Neural progenitor cell (in vitro differentiated cells): Measurements from ENCODE around the gene SLC35F3. TPM values are rescaled to one million over a fixed set of nuclear protein-coding genes. Genes with fewer than 3 reads are reported as not detected.
"Not testable (repeated sequence)": the region's sequence is repeated elsewhere in the genome, so short reads cannot be mapped to it uniquely, and the experiment has no call there.

Source experiments
- DNase-seq: peaks from one replicate; pipeline ENCODE4 v3.0.0-alpha.2; 2016; ENCODE audit warnings: low spot score
- H2AFZ ChIP-seq: fragments of 200-600 bp; sonication (generic); replicated peaks from 2 replicates; pipeline ENCODE4 v1.6.1; 2016; ENCODE audit warnings: antibody characterized with exemption
- H3F3A ChIP-seq: fragments of 200-600 bp; sonication (generic); 2 replicates; pipeline ENCODE4 v1.6.1; 2016; ENCODE audit warnings: antibody characterized with exemption, low read depth
- H3K27ac ChIP-seq: fragments of 200-600 bp; sonication (generic); 2 replicates; pipeline ENCODE4 v1.5.1; 2016; ENCODE audit warnings: mild to moderate bottlenecking
- H3K27me3 ChIP-seq: fragments of 200-600 bp; sonication (generic); 2 replicates; pipeline ENCODE4 v1.6.1; 2016; ENCODE audit warnings: mild to moderate bottlenecking, moderate library complexity
- H3K36me3 ChIP-seq: fragments of 200-600 bp; sonication (generic); 2 replicates; pipeline ENCODE4 v1.5.1; 2016
- H3K4me1 ChIP-seq: fragments of 200-600 bp; sonication (generic); 2 replicates; pipeline ENCODE4 v1.6.1; 2016; ENCODE audit warnings: mixed run types
- H3K4me2 ChIP-seq: fragments of 200-600 bp; sonication (generic); 2 replicates; pipeline ENCODE4 v1.6.1; 2016
- H3K4me3 ChIP-seq: fragments of 200-600 bp; sonication (generic); 2 replicates; pipeline ENCODE4 v1.5.1; 2016
- H3K79me2 ChIP-seq: fragments of 200-600 bp; sonication (generic); 2 replicates; pipeline ENCODE4 v1.6.1; 2016; ENCODE audit warnings: low read depth
- H3K9ac ChIP-seq: fragments of 200-600 bp; sonication (generic); 2 replicates; pipeline ENCODE4 v1.6.1; 2016
- H3K9me3 ChIP-seq: fragments of 200-600 bp; sonication (generic); 2 replicates; pipeline ENCODE4 v1.5.1; 2016; ENCODE audit warnings: low read depth
- H4K20me1 ChIP-seq: fragments of 200-600 bp; sonication (generic); 2 replicates; pipeline ENCODE4 v1.6.1; 2016; ENCODE audit warnings: low read depth
- H3K27ac Mint-ChIP-seq: 3 replicates; pipeline ENCODE4 v1.8.0; 2021; ENCODE audit warnings: mixed read lengths
- H3K27me3 Mint-ChIP-seq: 2 replicates; pipeline ENCODE4 v1.8.0; 2022; ENCODE audit warnings: low read depth, mild to moderate bottlenecking, inconsistent platforms, moderate library complexity, mixed read lengths; ENCODE audit not compliant: insufficient read depth
- H3K36me3 Mint-ChIP-seq: 3 replicates; pipeline ENCODE4 v1.8.0; 2021; ENCODE audit warnings: mixed read lengths
- H3K4me1 Mint-ChIP-seq: 3 replicates; pipeline ENCODE4 v1.8.0; 2021; ENCODE audit warnings: mixed read lengths
- H3K4me3 Mint-ChIP-seq: 3 replicates; pipeline ENCODE4 v1.8.0; 2021; ENCODE audit warnings: mild to moderate bottlenecking, moderate library complexity, mixed read lengths
- H3K9me3 Mint-ChIP-seq: 3 replicates; pipeline ENCODE4 v1.8.0; 2020; ENCODE audit warnings: mixed read lengths
- CTCF ChIP-seq: fragments of 200-600 bp; sonication (generic); IDR thresholded peaks from 2 replicates; pipeline ENCODE4 v1.5.1; 2017; ENCODE audit warnings: antibody characterized with exemption, mild to moderate bottlenecking
- EZH2 ChIP-seq: fragments of 200-600 bp; sonication (generic); IDR thresholded peaks from 2 replicates; pipeline ENCODE4 v1.6.1; 2017; ENCODE audit warnings: antibody characterized with exemption, mild to moderate bottlenecking, moderate library complexity
- EZH2phosphoT487 ChIP-seq: fragments of 200-600 bp; sonication (generic); IDR thresholded peaks from 2 replicates; pipeline ENCODE4 v1.6.1; 2017; ENCODE audit warnings: antibody characterized with exemption
- total RNA-seq: library from RNA; depleted of rRNA; stranded (reverse); fragments of >200 nt; gene quantifications from 2 replicates; pipeline ENCODE4 v1.2.3, GENCODE V29; 2015; ENCODE audit warnings: low replicate concordance

The SLC35F3 gene
- total RNA-seq, 1 donor from 2014 or later, result 0.79 TPM

DNA sequence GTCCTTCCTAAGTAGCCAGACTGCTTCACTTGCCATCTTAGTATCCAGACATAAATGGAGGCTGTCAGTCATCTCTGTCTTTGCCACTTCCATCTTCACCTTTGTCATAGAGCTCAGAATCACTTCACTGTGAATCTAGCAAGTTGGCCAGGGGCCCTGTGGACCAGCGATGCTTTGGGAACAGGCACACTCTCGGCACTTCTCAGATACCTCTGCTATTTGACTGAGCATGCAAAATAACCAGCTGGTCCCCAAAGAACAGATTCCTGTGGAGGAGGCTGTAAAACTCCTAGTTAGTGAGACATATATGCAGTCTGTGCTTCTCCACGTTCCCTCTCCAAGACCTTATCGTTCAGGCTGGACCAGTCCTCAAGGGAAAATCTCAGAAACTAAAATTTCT lies 392.0 kb downstream of the SLC35F3 start:
- Histone ChIP-seq H3K79me2 (no peaks in the 10 kb centered on the region), H3K27ac (no peak overlapping the region), H3K4me3 (no peak overlapping the region), H3F3A (no peaks in the 10 kb centered on the region), H3K27me3 (no peaks in the 10 kb centered on the region), H3K4me1 (no peaks in the 10 kb centered on the region), H4K20me1 (no peaks in the 10 kb centered on the region), H3K9me3 (no peaks in the 10 kb centered on the region), H3K4me2 (no peak overlapping the region), H2AFZ (no peak overlapping the region), H3K36me3 (no peaks in the 10 kb centered on the region), H3K9ac (no peak overlapping the region)
- Mint-ChIP-seq H3K4me3 (no peak overlapping the region), H3K9me3 (peaks cover 2% of the 10 kb centered on the region), H3K4me1 (no peaks in the 10 kb centered on the region), H3K27me3 (peaks cover 3% of the 10 kb centered on the region), H3K36me3 (no peaks in the 10 kb centered on the region), H3K27ac (no peak overlapping the region)
- TF ChIP-seq CTCF (no peak), EZH2phosphoT487 (no peak), EZH2 (no peak)
- DNase-seq, result no peak

DNA sequence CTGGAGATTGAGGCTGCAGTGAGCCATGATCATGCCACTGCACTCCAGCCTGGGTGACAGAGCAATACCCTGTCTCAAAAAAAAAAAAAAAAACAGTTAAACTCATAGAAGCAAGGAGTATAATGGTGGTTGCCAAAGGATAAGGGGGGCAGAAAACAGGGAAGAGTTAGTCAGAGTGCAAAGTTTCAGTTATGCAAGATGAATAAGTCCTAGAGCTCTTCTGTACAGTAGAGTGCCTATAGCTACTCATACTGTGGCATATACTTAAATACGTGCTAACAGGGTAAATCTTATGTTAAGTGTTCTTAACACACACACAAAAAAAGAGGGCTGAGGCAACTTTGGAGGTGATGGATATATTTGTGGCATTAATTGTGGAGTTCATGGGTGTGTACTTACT lies 393.2 kb downstream of the SLC35F3 start:
- Histone ChIP-seq H3K36me3 (no peaks in the 10 kb centered on the region), H3K27me3 (no peaks in the 10 kb centered on the region), H3F3A (no peaks in the 10 kb centered on the region), H3K27ac (no peak overlapping the region), H3K9ac (no peak overlapping the region), H3K4me2 (no peak overlapping the region), H4K20me1 (no peaks in the 10 kb centered on the region), H3K79me2 (no peaks in the 10 kb centered on the region), H2AFZ (no peak overlapping the region), H3K4me1 (no peaks in the 10 kb centered on the region), H3K9me3 (no peaks in the 10 kb centered on the region), H3K4me3 (no peak overlapping the region)
- no peak overlapping the region for H3K4me3 Mint-ChIP-seq
- TF ChIP-seq EZH2phosphoT487 (no peak), EZH2 (no peak), CTCF (no peak)
- no peaks in the 10 kb centered on the region for H3K4me1 Mint-ChIP-seq
- H3K27ac Mint-ChIP-seq, result no peak overlapping the region
- no peaks in the 10 kb centered on the region for H3K27me3 Mint-ChIP-seq
- no peak for DNase-seq
- no peaks in the 10 kb centered on the region for H3K9me3 Mint-ChIP-seq
- no peaks in the 10 kb centered on the region for H3K36me3 Mint-ChIP-seq

DNA sequence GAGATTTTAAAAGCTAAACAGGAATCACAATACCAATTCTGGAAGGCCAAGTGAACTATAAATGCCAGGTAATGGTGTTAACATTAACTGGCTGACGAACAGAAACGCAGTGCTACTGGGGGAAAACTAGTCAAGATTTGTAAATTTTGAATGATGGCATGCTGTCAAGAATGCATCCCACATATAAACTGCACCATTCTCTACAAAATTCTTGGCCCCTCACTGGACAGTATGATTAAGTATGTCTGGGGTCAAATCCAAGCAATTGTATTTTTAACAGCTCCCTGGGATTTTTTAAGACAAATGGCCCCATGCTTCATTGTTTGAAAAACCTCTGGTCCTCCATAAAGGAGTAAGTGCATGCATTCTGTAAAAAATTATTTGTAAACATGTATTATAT lies 395.6 kb downstream of the SLC35F3 start:
- no peaks in the 10 kb centered on the region for H3K79me2 ChIP-seq
- no peaks in the 10 kb centered on the region for H3K27me3 ChIP-seq
- no peaks in the 10 kb centered on the region for H3K4me1 Mint-ChIP-seq
- no peak for TF ChIP-seq CTCF
- TF ChIP-seq EZH2, result no peak
- no peak for TF ChIP-seq EZH2phosphoT487
- no peak for DNase-seq
- H3K36me3 Mint-ChIP-seq, result no peaks in the 10 kb centered on the region
- no peaks in the 10 kb centered on the region for H3F3A ChIP-seq
- H3K4me2 ChIP-seq, result no peak overlapping the region
- H3K9ac ChIP-seq, result no peak overlapping the region
- no peaks in the 10 kb centered on the region for H3K27me3 Mint-ChIP-seq
- no peaks in the 10 kb centered on the region for H3K9me3 ChIP-seq
- no peak overlapping the region for H3K27ac ChIP-seq
- no peak overlapping the region for H3K4me3 Mint-ChIP-seq
- no peaks in the 10 kb centered on the region for H3K4me1 ChIP-seq
- H3K9me3 Mint-ChIP-seq, result no peaks in the 10 kb centered on the region
- H3K4me3 ChIP-seq, result no peak overlapping the region
- H2AFZ ChIP-seq, result no peak overlapping the region
- H4K20me1 ChIP-seq, result no peaks in the 10 kb centered on the region
- H3K27ac Mint-ChIP-seq, result no peak overlapping the region
- no peaks in the 10 kb centered on the region for H3K36me3 ChIP-seq

DNA sequence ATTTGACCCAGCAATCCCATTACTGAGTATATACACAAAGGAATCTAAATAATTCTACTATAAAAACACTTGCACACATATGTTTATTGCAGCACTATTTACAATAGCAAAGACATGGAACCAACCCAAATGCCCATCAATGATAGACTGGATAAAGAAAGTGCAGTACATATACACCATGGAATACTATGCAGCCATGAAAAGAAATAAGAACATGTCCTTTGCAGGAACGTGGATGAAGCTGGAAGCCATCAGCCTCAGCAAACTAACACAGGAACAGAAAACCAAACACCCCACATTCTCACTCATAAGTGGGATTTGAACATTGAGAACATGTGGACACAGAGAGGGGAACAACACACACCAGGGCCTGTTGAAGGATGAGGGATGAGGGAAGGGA lies 397.2 kb downstream of the SLC35F3 start:
- H3K4me3 ChIP-seq, H3K27me3 Mint-ChIP-seq, H3K27ac ChIP-seq, H3K9ac ChIP-seq, H4K20me1 ChIP-seq, DNase-seq, H3K4me3 Mint-ChIP-seq, H2AFZ ChIP-seq, H3K4me1 ChIP-seq, H3K36me3 Mint-ChIP-seq, H3K36me3 ChIP-seq, H3K4me2 ChIP-seq, H3K4me1 Mint-ChIP-seq, H3K27me3 ChIP-seq, H3K27ac Mint-ChIP-seq, H3K79me2 ChIP-seq, H3K9me3 ChIP-seq, H3F3A ChIP-seq, H3K9me3 Mint-ChIP-seq: not testable (repeated sequence)
